Fibroblast of lung (primary cell): ENCODE results near the gene PIANP. TPM values are rescaled to one million over a fixed set of nuclear protein-coding genes. Genes with fewer than 3 reads are reported as not detected.

Source experiments
- DNase-seq, 2 donors: peaks; one replicate each; pipeline versions ENCODE4 v3.0.0 to v3.0.0-alpha.2; 2010; ENCODE audit warnings: low read depth in 2 of 2
- H2AFZ ChIP-seq: 2 replicates; pipeline ENCODE4 v1.5.1; 2012; ENCODE audit warnings: low read length, control low read depth, inconsistent platforms
- H3K27ac ChIP-seq: 2 replicates; pipeline ENCODE4 v1.5.1; 2011; ENCODE audit warnings: low read length, control low read depth; ENCODE audit not compliant: insufficient read depth
- H3K27me3 ChIP-seq: 2 replicates; pipeline ENCODE4 v1.5.1; 2011; ENCODE audit warnings: mild to moderate bottlenecking, low read length; ENCODE audit not compliant: control insufficient read depth, insufficient read depth
- H3K36me3 ChIP-seq: 2 replicates; pipeline ENCODE4 v1.5.1; 2011; ENCODE audit warnings: low read length; ENCODE audit not compliant: control insufficient read depth, insufficient read depth
- H3K4me1 ChIP-seq: 2 replicates; pipeline ENCODE4 v1.5.1; 2011; ENCODE audit warnings: low read length; ENCODE audit not compliant: control insufficient read depth, insufficient read depth; ENCODE audit errors: extremely low read depth
- H3K4me2 ChIP-seq: 2 replicates; pipeline ENCODE4 v1.5.1; 2011; ENCODE audit warnings: low read length, control low read depth; ENCODE audit not compliant: insufficient read depth; ENCODE audit errors: extremely low read depth
- H3K4me3 ChIP-seq, 4 experiments: fragments of 200-600 bp in 1 of 4; sonication (generic) in 1 of 4; replicated peaks in 1 of 4; 2 replicates each; pipeline ENCODE4 v1.5.1; 2011 to 2016; ENCODE audit warnings: low read length in 4 of 4, low read depth in 3 of 4, mild to moderate bottlenecking in 3 of 4, control low read depth in 2 of 4, inconsistent platforms in 1 of 4, mixed read lengths in 1 of 4; ENCODE audit not compliant: insufficient read depth in 1 of 4; ENCODE audit errors: control extremely low read depth in 1 of 4
- H3K79me2 ChIP-seq: 2 replicates; pipeline ENCODE4 v1.5.1; 2012; ENCODE audit warnings: mild to moderate bottlenecking, low read length, inconsistent platforms; ENCODE audit not compliant: control insufficient read depth, insufficient read depth
- H3K9ac ChIP-seq: 2 replicates; pipeline ENCODE4 v1.5.1; 2011; ENCODE audit warnings: mild to moderate bottlenecking, low read length, control low read depth; ENCODE audit not compliant: insufficient read depth
- H3K9me3 ChIP-seq: 2 replicates; pipeline ENCODE4 v1.5.1; 2012; ENCODE audit warnings: low read depth, low read length; ENCODE audit not compliant: control insufficient read depth, insufficient read depth
- H4K20me1 ChIP-seq: 2 replicates; pipeline ENCODE4 v1.5.1; 2011; ENCODE audit warnings: low read length; ENCODE audit not compliant: control insufficient read depth, insufficient read depth; ENCODE audit errors: extremely low read depth
- CTCF ChIP-seq, 2 donors: IDR thresholded peaks in 1 of 2; conservative IDR thresholded peaks in 1 of 2; 1 replicate in 1 of 2; 2 replicates in 1 of 2; pipeline ENCODE4 v1.5.1; 2011 to 2012; ENCODE audit warnings: low read length in 2 of 2, control low read depth in 1 of 2, inconsistent platforms in 1 of 2, low read depth in 1 of 2, mild to moderate bottlenecking in 1 of 2
- EZH2 ChIP-seq: IDR thresholded peaks from 2 replicates; pipeline ENCODE4 v1.5.1; 2012; ENCODE audit warnings: low read length, control low read depth, mild to moderate bottlenecking; ENCODE audit errors: missing control alignments
- polyA plus RNA-seq, 2 donors: library from polyadenylated mRNA; depleted of rRNA in 1 of 2; stranded (reverse) in 1 of 2; unstranded in 1 of 2; fragments of >200 nt; gene quantifications; 2 replicates each; pipeline ENCODE4 v1.2.1, GENCODE V29; 2011 to 2012; ENCODE audit warnings: missing spikeins in 1 of 2
- total RNA-seq: library from RNA; depleted of rRNA; stranded (reverse); fragments of >200 nt; gene quantifications from 2 replicates; pipeline ENCODE4 v1.2.1, GENCODE V29; 2014

PIANP gene
- total and polyA plus RNA-seq, 2 donors (not counting 1 experiment from before 2014, with no cell fraction given): 0.17 to 0.49 TPM

GRCh38 chr12:6730169-6730568 is 29.6 kb upstream of the PIANP start:
- Histone ChIP-seq H3K4me2 (no peak overlapping the region), H2AFZ (no peak overlapping the region), H3K4me3 (no peak overlapping the region), H3K4me1 (no peaks in the 10 kb centered on the region), H3K27me3 (no peaks in the 10 kb centered on the region), H3K79me2 (peaks cover 4% of the 10 kb centered on the region), H3K9ac (no peak overlapping the region), H3K36me3 (peaks cover 21% of the 10 kb centered on the region), H4K20me1 (no peaks in the 10 kb centered on the region), H3K27ac (no peak overlapping the region), H3K9me3 (no peaks in the 10 kb centered on the region)
- DNase-seq: no peak
- TF ChIP-seq CTCF (conservative IDR thresholded peaks at IDR 0.05 in 1 of 2, IDR thresholded peaks at IDR 0.05 in 1 of 2; ENCODE audit: low read depth in 1 of 2, low read length in 2 of 2) (no peak), EZH2 (no peak)

- Histone ChIP-seq H3K9me3 (no peaks in the 10 kb centered on the region), H3K4me3 (no peak overlapping the region), H3K27ac (no peak overlapping the region), H4K20me1 (no peaks in the 10 kb centered on the region), H3K4me2 (no peak overlapping the region), H3K9ac (no peak overlapping the region), H3K79me2 (peaks cover 7% of the 10 kb centered on the region), H3K27me3 (no peaks in the 10 kb centered on the region), H3K4me1 (no peaks in the 10 kb centered on the region), H2AFZ (no peak overlapping the region), H3K36me3 (peaks cover 20% of the 10 kb centered on the region)
- TF ChIP-seq EZH2: no peak
- TF ChIP-seq CTCF (conservative IDR thresholded peaks at IDR 0.05 in 1 of 2, IDR thresholded peaks at IDR 0.05 in 1 of 2; ENCODE audit: low read depth in 1 of 2, low read length in 2 of 2): no peak
- DNase-seq: no peak
Observed at GRCh38 chr12:6729186-6729585, 28.6 kb upstream of the PIANP start.

- Histone ChIP-seq H2AFZ (no peak overlapping the region), H3K9me3 (no peaks in the 10 kb centered on the region), H3K79me2 (peaks cover 7% of the 10 kb centered on the region), H3K4me2 (peak overlapping the region; percentile 19), H3K36me3 (peaks cover 16% of the 10 kb centered on the region), H4K20me1 (no peaks in the 10 kb centered on the region), H3K27me3 (no peaks in the 10 kb centered on the region), H3K27ac (no peak overlapping the region), H3K4me3 (no peak overlapping the region), H3K9ac (no peak overlapping the region), H3K4me1 (no peaks in the 10 kb centered on the region)
- no peak for DNase-seq
- no peak for TF ChIP-seq CTCF (conservative IDR thresholded peaks at IDR 0.05 in 1 of 2, IDR thresholded peaks at IDR 0.05 in 1 of 2; ENCODE audit: low read depth in 1 of 2, low read length in 2 of 2)
- TF ChIP-seq EZH2: no peak
Observed at GRCh38 chr12:6725350-6725749, 24.7 kb upstream of the PIANP start.
